ENCODE data around the gene DAZAP1.

The DAZAP1 gene

GRCh38 chr19:1400281-1401137 lies 6.9 kb upstream of the DAZAP1 start:
- H3K4me3 ChIP-seq (ENCODE audit: low read depth, low read length), result peak overlapping the region; percentile 92
- DNase-seq (ENCODE audit: low read depth), result no peak
- TF ChIP-seq, protein P1, sequence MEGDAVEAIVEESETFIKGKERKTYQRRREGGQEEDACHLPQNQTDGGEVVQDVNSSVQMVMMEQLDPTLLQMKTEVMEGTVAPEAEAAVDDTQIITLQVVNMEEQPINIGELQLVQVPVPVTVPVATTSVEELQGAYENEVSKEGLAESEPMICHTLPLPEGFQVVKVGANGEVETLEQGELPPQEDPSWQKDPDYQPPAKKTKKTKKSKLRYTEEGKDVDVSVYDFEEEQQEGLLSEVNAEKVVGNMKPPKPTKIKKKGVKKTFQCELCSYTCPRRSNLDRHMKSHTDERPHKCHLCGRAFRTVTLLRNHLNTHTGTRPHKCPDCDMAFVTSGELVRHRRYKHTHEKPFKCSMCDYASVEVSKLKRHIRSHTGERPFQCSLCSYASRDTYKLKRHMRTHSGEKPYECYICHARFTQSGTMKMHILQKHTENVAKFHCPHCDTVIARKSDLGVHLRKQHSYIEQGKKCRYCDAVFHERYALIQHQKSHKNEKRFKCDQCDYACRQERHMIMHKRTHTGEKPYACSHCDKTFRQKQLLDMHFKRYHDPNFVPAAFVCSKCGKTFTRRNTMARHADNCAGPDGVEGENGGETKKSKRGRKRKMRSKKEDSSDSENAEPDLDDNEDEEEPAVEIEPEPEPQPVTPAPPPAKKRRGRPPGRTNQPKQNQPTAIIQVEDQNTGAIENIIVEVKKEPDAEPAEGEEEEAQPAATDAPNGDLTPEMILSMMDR (IDR thresholded peaks at IDR 0.05; ENCODE audit: control insufficient read depth, extremely low read depth, insufficient read depth), result no peak

GRCh38 chr19:1401138-1401888 lies 6.1 kb upstream of the DAZAP1 start, which contains the start of gene GAMT:
Gene GAMT, minus strand, starts transcription at chr19:1401542. Its CDS starts 66 bp downstream, at chr19:1401476.
- DNase-seq (ENCODE audit: low read depth), result no peak

GRCh38 chr19:1401889-1402217 lies 5.5 kb upstream of the DAZAP1 start:
- peak overlapping the region; percentile 92 for H3K4me3 ChIP-seq (ENCODE audit: low read depth, low read length)

More at GRCh38 chr19:1401138-1401888, 6.1 kb upstream of the DAZAP1 start, which contains the start of gene GAMT:
- H3K4me3 ChIP-seq (ENCODE audit: low read depth, low read length), result peak within 1 kb of the TSS; percentile 92
- TF ChIP-seq, protein P1 (IDR thresholded peaks at IDR 0.05; ENCODE audit: control insufficient read depth, extremely low read depth, insufficient read depth), result peak; percentile 76

DNA sequence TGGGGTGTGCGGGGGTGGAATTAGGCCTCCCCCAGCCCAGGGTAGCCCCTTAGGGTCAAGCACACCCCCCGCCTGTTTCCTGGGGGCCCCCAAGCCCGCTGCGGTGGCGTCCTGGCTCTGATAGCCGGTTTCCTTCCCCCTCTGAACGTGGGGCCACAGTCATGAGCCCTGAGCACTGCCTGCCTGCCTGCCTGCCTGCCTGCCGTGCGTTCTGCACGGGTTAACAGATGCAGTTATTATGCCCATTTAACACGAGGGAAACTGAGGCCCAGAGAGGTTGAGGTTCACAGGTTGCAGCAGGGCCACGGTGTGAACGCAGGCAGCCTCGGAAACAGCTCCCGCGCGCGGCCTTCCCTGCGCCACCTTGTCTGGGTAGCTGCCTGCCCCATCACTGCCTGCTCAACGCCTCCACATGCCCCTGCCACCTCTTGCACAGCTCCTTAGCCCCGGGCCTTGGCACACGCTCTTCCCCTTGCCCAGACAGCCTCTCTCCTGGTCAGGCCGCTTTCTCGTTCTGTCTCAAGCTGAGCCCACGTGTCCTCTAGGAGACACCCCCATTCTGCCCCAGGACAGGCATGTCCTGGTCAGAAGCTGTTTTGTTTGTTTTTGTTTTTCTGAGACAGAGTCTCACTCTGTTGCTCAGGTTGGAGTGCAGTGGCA lies 4.8 kb upstream of the DAZAP1 start:
- no peak overlapping the region for H3K4me3 ChIP-seq (ENCODE audit: low read depth, low read length)
- DNase-seq (ENCODE audit: low read depth), result no peak
- TF ChIP-seq, protein P1 (IDR thresholded peaks at IDR 0.05; ENCODE audit: control insufficient read depth, extremely low read depth, insufficient read depth), result no peak

More at GRCh38 chr19:1401889-1402217, 5.5 kb upstream of the DAZAP1 start:
- no peak for DNase-seq (ENCODE audit: low read depth)
- TF ChIP-seq, protein P1 (IDR thresholded peaks at IDR 0.05; ENCODE audit: control insufficient read depth, extremely low read depth, insufficient read depth), result no peak

DNA sequence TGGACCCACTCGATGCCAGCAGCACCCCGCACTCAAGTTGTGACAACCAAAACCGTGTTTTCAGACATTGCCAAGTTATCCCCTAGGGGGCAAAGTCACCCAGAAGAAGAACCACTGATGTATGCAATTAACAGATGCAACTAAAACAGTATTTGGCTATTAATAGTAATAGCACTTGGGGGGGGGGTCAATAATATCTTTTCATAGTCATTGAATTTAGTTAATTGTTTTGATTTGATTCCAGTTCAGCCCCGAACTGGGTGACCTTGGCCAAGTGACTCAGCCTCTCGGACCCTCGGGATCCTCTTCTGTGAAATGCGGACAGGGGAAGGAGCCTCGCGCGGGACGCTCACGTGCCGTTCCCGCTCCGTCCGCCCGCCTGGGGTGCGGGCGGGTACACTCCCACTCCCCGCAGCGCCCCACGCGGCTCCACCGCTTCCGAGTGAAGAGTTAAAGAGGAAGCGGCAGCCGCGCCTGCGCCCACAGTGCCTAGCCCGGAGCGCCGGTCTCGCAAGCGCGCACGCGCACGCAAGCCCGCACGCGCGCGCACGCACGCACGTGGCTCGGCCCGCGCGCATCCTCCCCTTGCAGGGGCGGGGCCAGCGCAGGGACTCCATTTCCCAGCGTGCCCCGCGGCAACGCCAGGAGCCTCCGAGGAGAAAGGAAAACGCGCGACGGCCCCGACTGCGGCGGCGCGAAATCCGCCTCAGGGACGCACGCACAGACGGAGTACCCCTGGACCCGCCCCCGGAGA lies 435 bp upstream of the DAZAP1 start:
- TF ChIP-seq, protein P1 (IDR thresholded peaks at IDR 0.05; ENCODE audit: control insufficient read depth, extremely low read depth, insufficient read depth), result peak; percentile 46
- peak; percentile 88 for DNase-seq (ENCODE audit: low read depth)
- H3K4me3 ChIP-seq (ENCODE audit: low read depth, low read length), result peak overlapping the region; percentile 60

All from LNCaP clone FGC (cell line).